Measurements from ENCODE around the gene ETS1. TPM values are rescaled to one million over a fixed set of nuclear protein-coding genes. Genes with fewer than 3 reads are reported as not detected.

The ETS1 gene
- total and polyA plus RNA-seq, 8 donors = 70.2 to 139 (median 128) TPM

GRCh38 chr11:128627666-128628324 is 40.4 kb upstream of the ETS1 start:
- Histone ChIP-seq H3K4me1 (peaks cover 6 to 59% of the 10 kb centered on the region in 2 donors), H3K4me3 (no peak overlapping the region), H3K36me3 (no peaks in the 10 kb centered on the region), H3K9me3 (no peaks in the 10 kb centered on the region), H3K27ac (peak overlapping the region; percentile 4 to 42), H3K27me3 (no peaks in the 10 kb centered on the region)
- intact Hi-C loops (cut with DNase I) = loop anchor here in 1 of 2 donors (10.0 kb wide), 1 partner anchor 333 kb away; no protein-coding TSS in a partner anchor
- ATAC-seq (no peak), DNase-seq (no peak)
- TF ChIP-seq CTCF (IDR thresholded peaks at IDR 0.05) = no peak

- ATAC-seq (no peak), DNase-seq (no peak)
- Histone ChIP-seq H3K36me3 (no peaks in the 10 kb centered on the region), H3K9me3 (no peaks in the 10 kb centered on the region), H3K4me1 (peaks cover 6 to 61% of the 10 kb centered on the region in 2 donors), H3K27ac (peak overlapping the region; percentile 4 to 42), H3K4me3 (no peak overlapping the region), H3K27me3 (no peaks in the 10 kb centered on the region)
- no peak for TF ChIP-seq CTCF (IDR thresholded peaks at IDR 0.05)
- intact Hi-C loops (cut with DNase I) = loop anchor here in 1 of 2 donors (10.0 kb wide), 1 partner anchor 332 kb away; no protein-coding TSS in a partner anchor
These were observed 39.7 kb upstream of the ETS1 start for GRCh38 chr11:128626913-128627665.

- peaks cover 6 to 60% of the 10 kb centered on the region in 2 donors for H3K4me1 ChIP-seq
- ATAC-seq = no peak
- peak overlapping the region in 1 of 2 donors; percentile 51 for H3K27ac ChIP-seq
These were observed 38.4 kb upstream of the ETS1 start for GRCh38 chr11:128625746-128626145.

GRCh38 chr11:128625326-128625725 is 38.0 kb upstream of the ETS1 start:
- peak; percentile 16 for ATAC-seq
- intact Hi-C loops (cut with DNase I) = loop anchor here in 1 of 2 donors (10.0 kb wide), 1 partner anchor 331 kb away; no protein-coding TSS in a partner anchor

More at GRCh38 chr11:128625746-128626145, 38.4 kb upstream of the ETS1 start:
- H3K9me3 ChIP-seq = no peaks in the 10 kb centered on the region
- H3K36me3 ChIP-seq = no peaks in the 10 kb centered on the region
- TF ChIP-seq CTCF (IDR thresholded peaks at IDR 0.05) = no peak
- no peak overlapping the region for H3K4me3 ChIP-seq
- no peak for DNase-seq
- no peaks in the 10 kb centered on the region for H3K27me3 ChIP-seq
- intact Hi-C loops (cut with DNase I) = loop anchor here in 1 of 2 donors (10.0 kb wide), 1 partner anchor 331 kb away; no protein-coding TSS in a partner anchor

More at GRCh38 chr11:128625326-128625725, 38.0 kb upstream of the ETS1 start:
- H3K27ac ChIP-seq = peak overlapping the region in 1 of 2 donors; percentile 51
- peak in 1 of 4 donors; percentile 53 for DNase-seq
- H3K36me3 ChIP-seq = no peaks in the 10 kb centered on the region
- no peak for TF ChIP-seq CTCF (IDR thresholded peaks at IDR 0.05)
- no peak overlapping the region for H3K4me3 ChIP-seq
- H3K9me3 ChIP-seq = no peaks in the 10 kb centered on the region
- peaks cover 6 to 60% of the 10 kb centered on the region in 2 donors for H3K4me1 ChIP-seq
- H3K27me3 ChIP-seq = no peaks in the 10 kb centered on the region
